Vagina (tissue), 2 donors: ENCODE measurements around the gene CENPN. TPM values are rescaled to one million over a fixed set of nuclear protein-coding genes. Genes with fewer than 3 reads are reported as not detected.

ENCODE experiments used
- DNase-seq, 2 donors: peaks; one replicate each; pipeline ENCODE4 v3.0.0-alpha.2; 2017; ENCODE audit errors: extremely low spot score in 2 of 2
- H3K27ac ChIP-seq: fragments of 200-600 bp; sonication (generic); one replicate; pipeline ENCODE4 v1.5.1; 2019
- H3K27me3 ChIP-seq: fragments of 200-600 bp; sonication (generic); one replicate; pipeline ENCODE4 v1.5.1; 2019
- H3K36me3 ChIP-seq, 2 donors: fragments of 200-600 bp; sonication (generic); one replicate each; pipeline ENCODE4 v1.5.1; 2017 to 2019
- H3K4me1 ChIP-seq: fragments of 200-600 bp; sonication (generic); one replicate; pipeline ENCODE4 v1.5.1; 2019
- H3K4me3 ChIP-seq, 2 donors: fragments of 200-600 bp; sonication (generic); 1 replicate in 1 of 2; 2 replicates in 1 of 2; pipeline ENCODE4 v1.5.1; 2016 to 2019
- H3K9me3 ChIP-seq: fragments of 200-600 bp; sonication (generic); one replicate; pipeline ENCODE4 v1.5.1; 2019
- CTCF ChIP-seq, 3 experiments: fragments of 450-650 bp in 2 of 3; fragments of 200-600 bp in 1 of 3; sonication (generic) in 1 of 3; IDR thresholded peaks; one replicate each; pipeline ENCODE4 v1.5.1; 2017 to 2019; ENCODE audit warnings: antibody characterized with exemption in 3 of 3, mild to moderate bottlenecking in 2 of 3, moderate library complexity in 2 of 3
- POLR2A ChIP-seq, 2 donors: fragments of 450-650 bp; IDR thresholded peaks; one replicate each; pipeline ENCODE4 v1.6.1; 2017; ENCODE audit warnings: antibody characterized with exemption in 2 of 2, mild to moderate bottlenecking in 2 of 2, moderate library complexity in 2 of 2
- POLR2AphosphoS5 ChIP-seq, 2 donors: sonication (generic); formaldehyde crosslinking; IDR thresholded peaks; one replicate each; pipeline ENCODE4 v1.9.0; 2017; ENCODE audit warnings: antibody characterized with exemption in 2 of 2, mild to moderate bottlenecking in 2 of 2, low read depth in 1 of 2; ENCODE audit not compliant: insufficient read depth in 1 of 2
- intact Hi-C: fragments of 100-400 bp; cut with DNase I; formaldehyde crosslinking; loops from one replicate; pipeline ENCODE4 v1.15.1; 2023
- total RNA-seq: library from RNA; depleted of rRNA; stranded (reverse); fragments of >200 nt; gene quantifications from one replicate; pipeline ENCODE4 v1.2.3, GENCODE V29; 2016

CENPN gene
- total RNA-seq, 1 donor from 2014 or later: 8.3 TPM

GRCh38 chr16:81026429-81026828, 19.4 kb downstream of the CENPN start:
- Histone ChIP-seq H3K4me1 (no peaks in the 10 kb centered on the region), H3K9me3 (no peaks in the 10 kb centered on the region), H3K27me3 (no peaks in the 10 kb centered on the region), H3K36me3 (no peaks in the 10 kb centered on the region), H3K4me3 (no peak overlapping the region), H3K27ac (no peak overlapping the region)
- no peak for TF ChIP-seq CTCF (IDR thresholded peaks at IDR 0.05)
- TF ChIP-seq POLR2A (IDR thresholded peaks at IDR 0.05): no peak
- TF ChIP-seq POLR2AphosphoS5 (IDR thresholded peaks at IDR 0.05; ENCODE audit: insufficient read depth in 1 of 2, low read depth in 1 of 2): no peak
- DNase-seq: no peak
- intact Hi-C loops: no loop called here

- H3K4me1 ChIP-seq: no peaks in the 10 kb centered on the region
- TF ChIP-seq CTCF (IDR thresholded peaks at IDR 0.05) (no peak), POLR2AphosphoS5 (IDR thresholded peaks at IDR 0.05; ENCODE audit: insufficient read depth in 1 of 2, low read depth in 1 of 2) (no peak), POLR2A (IDR thresholded peaks at IDR 0.05) (no peak)
- no peaks in the 10 kb centered on the region for H3K27me3 ChIP-seq
- no peaks in the 10 kb centered on the region for H3K9me3 ChIP-seq
- H3K36me3 ChIP-seq: no peaks in the 10 kb centered on the region
- no peak overlapping the region for H3K27ac ChIP-seq
- intact Hi-C loops: no loop called here
- H3K4me3 ChIP-seq: no peak overlapping the region
- DNase-seq: no peak
Observed at GRCh38 chr16:81029930-81030604, 23.1 kb downstream of the CENPN start.

GRCh38 chr16:81035398-81035974, 28.5 kb downstream of the CENPN start, which contains the start of gene ATMIN:
TSS of gene ATMIN (plus strand) at chr16:81035842. CDS start at chr16:81035871, 29 bp downstream.
- no peak for DNase-seq
- intact Hi-C loops: no loop called here
- no peaks in the 10 kb centered on the region for H3K36me3 ChIP-seq
- H3K27me3 ChIP-seq: no peaks in the 10 kb centered on the region
- TF ChIP-seq POLR2A (IDR thresholded peaks at IDR 0.05): peak in 1 of 2 donors; percentile 47
- TF ChIP-seq POLR2AphosphoS5 (IDR thresholded peaks at IDR 0.05; ENCODE audit: insufficient read depth in 1 of 2, low read depth in 1 of 2): no peak
- peak; percentile 87 to 94 (median 88) for TF ChIP-seq CTCF (IDR thresholded peaks at IDR 0.05)
- no peaks in the 10 kb centered on the region for H3K9me3 ChIP-seq
- H3K27ac ChIP-seq: peak within 1 kb of the TSS; percentile 51
- peak within 1 kb of the TSS; percentile 65 to 99 for H3K4me3 ChIP-seq
- peaks cover 30% of the 10 kb centered on the region for H3K4me1 ChIP-seq

GRCh38 chr16:81035975-81036750, 29.1 kb downstream of the CENPN start:
- Histone ChIP-seq H3K4me3 (peak overlapping the region; percentile 65 to 99), H3K27ac (peak overlapping the region; percentile 51), H3K36me3 (peaks cover 0 to 1% of the 10 kb centered on the region in 2 donors), H3K9me3 (no peaks in the 10 kb centered on the region), H3K27me3 (no peaks in the 10 kb centered on the region), H3K4me1 (peaks cover 30% of the 10 kb centered on the region)
- DNase-seq: no peak
- TF ChIP-seq CTCF (IDR thresholded peaks at IDR 0.05) (no peak), POLR2A (IDR thresholded peaks at IDR 0.05) (no peak), POLR2AphosphoS5 (IDR thresholded peaks at IDR 0.05; ENCODE audit: insufficient read depth in 1 of 2, low read depth in 1 of 2) (no peak)
- intact Hi-C loops: no loop called here
